Activated CD4-positive, alpha-beta T cell treated with anti-CD3 and anti-CD28 coated beads, Interleukin-2, amount 50 U/mL, for 16 hours (primary cell): ENCODE measurements around the gene BAHCC1.

Source experiments
- DNase-seq: peaks from one replicate; pipeline ENCODE4 v3.0.0-alpha.2; 2020

The BAHCC1 gene

GRCh38 chr17:81428121-81428515 is 32.9 kb downstream of the BAHCC1 start:
- no peak for DNase-seq

GRCh38 chr17:81428516-81428915 is 33.3 kb downstream of the BAHCC1 start:
- DNase-seq: no peak

- no peak for DNase-seq
Measured at GRCh38 chr17:81428948-81429774, 33.9 kb downstream of the BAHCC1 start.

GRCh38 chr17:81429821-81430551 is 34.7 kb downstream of the BAHCC1 start:
- no peak for DNase-seq

GRCh38 chr17:81431545-81432482 is 36.6 kb downstream of the BAHCC1 start:
- no peak for DNase-seq

GRCh38 chr17:81432941-81433340 is 37.7 kb downstream of the BAHCC1 start:
- no peak for DNase-seq

GRCh38 chr17:81433656-81434055 is 38.4 kb downstream of the BAHCC1 start:
- no peak for DNase-seq

GRCh38 chr17:81434072-81434471 is 38.8 kb downstream of the BAHCC1 start:
- DNase-seq: no peak

- no peak for DNase-seq
Measured at GRCh38 chr17:81434681-81435417, 39.6 kb downstream of the BAHCC1 start.

GRCh38 chr17:81435652-81436293 is 40.5 kb downstream of the BAHCC1 start:
- no peak for DNase-seq

- no peak for DNase-seq
Measured at GRCh38 chr17:81436294-81436849, 41.1 kb downstream of the BAHCC1 start.

- no peak for DNase-seq
Measured at GRCh38 chr17:81437191-81437651, 42.0 kb downstream of the BAHCC1 start.

- DNase-seq: no peak
Measured at GRCh38 chr17:81438007-81438659, 42.9 kb downstream of the BAHCC1 start.

GRCh38 chr17:81438688-81439087 is 43.4 kb downstream of the BAHCC1 start:
- DNase-seq: no peak

GRCh38 chr17:81440051-81440471 is 44.8 kb downstream of the BAHCC1 start:
- no peak for DNase-seq

GRCh38 chr17:81440511-81441244 is 45.4 kb downstream of the BAHCC1 start:
- peak; percentile 16 for DNase-seq

GRCh38 chr17:81442791-81443190 is 47.5 kb downstream of the BAHCC1 start:
- no peak for DNase-seq

GRCh38 chr17:81443269-81443668 is 48.0 kb downstream of the BAHCC1 start:
- no peak for DNase-seq

GRCh38 chr17:81444610-81445339 is 49.5 kb downstream of the BAHCC1 start:
- no peak for DNase-seq
